Cerebellar nuclear complex (tissue), 1 donor: ENCODE results near the gene TVP23C.

Experiments used
- DNase-seq, 2 experiments: peaks; one replicate each; lab custom pipeline; 2025; lab: John Stamatoyannopoulos, UW

Gene TVP23C

GRCh38 chr17:15496735-15497670 lies 66.3 kb downstream of the TVP23C start:
- DNase-seq, result no peak

- no peak for DNase-seq
Observed at GRCh38 chr17:15494821-15495220, 68.5 kb downstream of the TVP23C start.

GRCh38 chr17:15493693-15494035 lies 69.6 kb downstream of the TVP23C start:
- no peak for DNase-seq

- DNase-seq, result no peak
Observed at GRCh38 chr17:15492791-15493692, 70.2 kb downstream of the TVP23C start.

GRCh38 chr17:15492186-15492585 lies 71.1 kb downstream of the TVP23C start:
- DNase-seq, result no peak

GRCh38 chr17:15490634-15491261 lies 72.5 kb downstream of the TVP23C start:
- no peak for DNase-seq

- no peak for DNase-seq
Observed at GRCh38 chr17:15488557-15488956, 74.7 kb downstream of the TVP23C start.

- DNase-seq, result no peak
Observed at GRCh38 chr17:15485045-15485444, 78.2 kb downstream of the TVP23C start.

- DNase-seq, result no peak
Observed at GRCh38 chr17:15483431-15483830, 79.9 kb downstream of the TVP23C start.

GRCh38 chr17:15482476-15482875 lies 80.8 kb downstream of the TVP23C start:
- no peak for DNase-seq

GRCh38 chr17:15481481-15481880 lies 81.8 kb downstream of the TVP23C start:
- DNase-seq, result no peak

GRCh38 chr17:15480204-15480603 lies 83.1 kb downstream of the TVP23C start:
- no peak for DNase-seq

- DNase-seq, result no peak
Observed at GRCh38 chr17:15479703-15480102, 83.6 kb downstream of the TVP23C start.

GRCh38 chr17:15478845-15479244 lies 84.4 kb downstream of the TVP23C start:
- DNase-seq, result no peak

- no peak for DNase-seq
Observed at GRCh38 chr17:15475631-15476354, 87.5 kb downstream of the TVP23C start.

- no peak for DNase-seq
Observed at GRCh38 chr17:15472891-15473290, 90.4 kb downstream of the TVP23C start.

- DNase-seq, result no peak
Observed at GRCh38 chr17:15470536-15470935, 92.7 kb downstream of the TVP23C start.

- DNase-seq, result no peak
Observed at GRCh38 chr17:15469260-15469659, 94.0 kb downstream of the TVP23C start.

GRCh38 chr17:15468126-15468525 lies 95.2 kb downstream of the TVP23C start:
- DNase-seq, result no peak

GRCh38 chr17:15467592-15467991 lies 95.7 kb downstream of the TVP23C start, which contains the start of gene CDRT4:
Gene CDRT4, minus strand, starts transcription at chr17:15467621. Its CDS starts 27,383 bp downstream, at chr17:15440238.
- no peak for DNase-seq

- DNase-seq, result no peak
Observed at GRCh38 chr17:15466131-15466530, 97.2 kb downstream of the TVP23C start.
